CD8-positive, alpha-beta memory T cell (primary cell): Measurements from ENCODE around the gene POLR1C. TPM values are rescaled to one million over a fixed set of nuclear protein-coding genes. Genes with fewer than 3 reads are reported as not detected.

Source experiments
- CTCF ChIA-PET: fragments of 350-600 bp; sonication (Branson Sonifier 250); formaldehyde crosslinking; loops from one replicate; lab custom pipeline; 2021; ENCODE audit warnings: antibody characterized with exemption; lab: Charles Lee
- POLR2A ChIA-PET: fragments of 350-600 bp; sonication (Branson Sonifier 250); formaldehyde crosslinking; loops from one replicate; lab custom pipeline; 2021; ENCODE audit warnings: antibody characterized with exemption; lab: Charles Lee
- DNase-seq, 5 donors: peaks; one replicate each; pipeline versions ENCODE4 v3.0.0 to v3.0.0-alpha.2; 2020 to 2022; ENCODE audit warnings: mixed read lengths in 1 of 5
- H3K27ac ChIP-seq: one replicate; pipeline ENCODE4 v1.7.0; 2013; ENCODE audit warnings: low read depth, mild to moderate bottlenecking, low read length, moderate library complexity
- H3K27me3 ChIP-seq: 2 replicates; pipeline ENCODE4 v1.7.0; 2013; ENCODE audit warnings: low read length, mild to moderate bottlenecking; ENCODE audit not compliant: insufficient read depth, poor library complexity, severe bottlenecking
- H3K36me3 ChIP-seq: 2 replicates; pipeline ENCODE4 v1.7.0; 2013; ENCODE audit warnings: mild to moderate bottlenecking, low read length, moderate library complexity; ENCODE audit not compliant: insufficient read depth
- H3K4me1 ChIP-seq: 2 replicates; pipeline ENCODE4 v1.7.0; 2013; ENCODE audit warnings: mild to moderate bottlenecking, low read length, moderate library complexity; ENCODE audit not compliant: insufficient read depth
- H3K4me3 ChIP-seq: 2 replicates; pipeline ENCODE4 v1.7.0; 2013; ENCODE audit warnings: mild to moderate bottlenecking, low read length
- H3K9me3 ChIP-seq: 2 replicates; pipeline ENCODE4 v1.7.0; 2013; ENCODE audit warnings: mild to moderate bottlenecking, low read length
- H3K27ac Mint-ChIP-seq, 8 donors: one replicate each; pipeline ENCODE4 v1.8.0; 2020 to 2021; ENCODE audit warnings: mixed read lengths in 8 of 8, mild to moderate bottlenecking in 6 of 8, inconsistent platforms in 3 of 8, moderate library complexity in 3 of 8
- H3K27me3 Mint-ChIP-seq, 2 donors: one replicate each; pipeline ENCODE4 v1.8.0; 2020 to 2021; ENCODE audit warnings: mixed read lengths in 2 of 2, mild to moderate bottlenecking in 1 of 2, moderate library complexity in 1 of 2
- H3K36me3 Mint-ChIP-seq, 3 donors: one replicate each; pipeline ENCODE4 v1.8.0; 2020 to 2021; ENCODE audit warnings: mixed read lengths in 3 of 3, inconsistent platforms in 1 of 3, mild to moderate bottlenecking in 1 of 3
- H3K4me1 Mint-ChIP-seq, 3 donors: one replicate each; pipeline ENCODE4 v1.8.0; 2020 to 2021; ENCODE audit warnings: mixed read lengths in 3 of 3, inconsistent platforms in 1 of 3, mild to moderate bottlenecking in 1 of 3
- H3K4me3 Mint-ChIP-seq, 7 donors: one replicate each; pipeline ENCODE4 v1.8.0; 2020 to 2021; ENCODE audit warnings: mixed read lengths in 7 of 7, mild to moderate bottlenecking in 6 of 7, moderate library complexity in 4 of 7, inconsistent platforms in 2 of 7
- H3K9me3 Mint-ChIP-seq, 5 donors: one replicate each; pipeline ENCODE4 v1.8.0; 2020 to 2022; ENCODE audit warnings: mixed read lengths in 5 of 5, mild to moderate bottlenecking in 3 of 5, moderate library complexity in 2 of 5, inconsistent platforms in 1 of 5
- polyA plus RNA-seq: library from polyadenylated mRNA; unstranded; fragments of 300-500 nt; fragmentation: Illumina TruSeq; gene quantifications from one replicate; pipeline ENCODE4 v1.2.3, GENCODE V29; 2021
- total RNA-seq, 2 experiments: library from RNA; stranded (reverse); gene quantifications; one replicate each; pipeline ENCODE4 v1.2.3, GENCODE V29; 2021

Gene POLR1C
- total and polyA plus RNA-seq, 3 experiments from 2014 or later: 19.6 to 124 (median 122) TPM

DNA sequence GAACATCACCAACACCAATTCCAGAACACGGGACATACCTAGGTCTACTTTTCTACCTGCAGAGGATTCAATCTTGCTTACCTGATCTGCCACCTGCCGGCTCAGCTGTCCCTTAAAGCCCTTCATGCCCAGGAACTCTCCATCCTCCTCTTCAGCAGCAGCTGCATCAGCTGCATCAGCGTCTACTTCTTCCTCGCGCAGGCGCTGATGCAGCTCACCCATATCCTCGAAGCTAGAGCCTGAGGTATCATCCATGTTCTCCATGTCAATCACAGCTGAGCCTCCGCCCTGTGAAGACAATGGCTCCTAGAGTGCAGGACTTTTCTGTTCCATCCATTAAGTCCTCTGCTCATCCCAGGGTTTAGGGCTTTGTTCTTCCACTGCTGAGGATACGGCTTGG lies 1.1 kb upstream of the POLR1C start:
- no peaks in the 10 kb centered on the region for H3K9me3 Mint-ChIP-seq
- H3K27me3 Mint-ChIP-seq: peaks cover 0 to 2% of the 10 kb centered on the region in 2 donors
- H3K27me3 ChIP-seq: no peaks in the 10 kb centered on the region
- peaks cover 42% of the 10 kb centered on the region for H3K36me3 ChIP-seq
- H3K9me3 ChIP-seq: no peaks in the 10 kb centered on the region
- ChIA-PET POLR2A (interaction anchor here (0.9 to 1.7 kb wide), 2 partner anchors 8 to 89 kb away, joined by 3 to 5 read pairs; partner anchors contain the start of gene ABCC10), CTCF (interaction anchor here (1.0 to 2.7 kb wide), 3 partner anchors 9 to 89 kb away, joined by 3 to 24 read pairs (median 3); partner anchors contain the start of genes ABCC10 and TJAP1)
- peaks cover 8 to 37% (median 11%) of the 10 kb centered on the region in 3 donors for H3K36me3 Mint-ChIP-seq
- peaks cover 41% of the 10 kb centered on the region for H3K4me1 ChIP-seq
- H3K27ac ChIP-seq: peak overlapping the region; percentile 91
- peak overlapping the region; percentile 99 for H3K4me3 ChIP-seq
- H3K27ac Mint-ChIP-seq: no peak overlapping the region
- H3K4me3 Mint-ChIP-seq: no peak overlapping the region
- DNase-seq: no peak
- H3K4me1 Mint-ChIP-seq: peaks cover 17 to 44% (median 28%) of the 10 kb centered on the region in 3 donors

DNA sequence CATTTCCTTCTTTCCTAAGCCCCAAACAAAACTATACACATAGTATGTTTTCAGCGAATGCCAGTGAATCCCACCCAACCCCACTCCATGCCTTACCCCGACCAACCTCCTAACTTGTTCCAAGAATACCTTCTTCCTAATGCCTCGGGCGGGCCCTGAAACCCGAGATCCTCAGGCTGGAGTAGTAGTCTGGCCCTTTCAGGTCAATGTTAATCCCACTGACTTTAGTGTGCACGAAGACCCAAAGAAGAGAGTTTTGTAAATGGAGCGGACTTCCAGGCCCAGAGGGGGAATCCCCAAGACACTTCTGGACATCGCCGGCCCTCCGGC lies 557 bp upstream of the POLR1C start:
- H3K4me3 ChIP-seq: peak overlapping the region; percentile 99
- no peak overlapping the region for H3K4me3 Mint-ChIP-seq
- H3K36me3 ChIP-seq: peaks cover 47% of the 10 kb centered on the region

DNA sequence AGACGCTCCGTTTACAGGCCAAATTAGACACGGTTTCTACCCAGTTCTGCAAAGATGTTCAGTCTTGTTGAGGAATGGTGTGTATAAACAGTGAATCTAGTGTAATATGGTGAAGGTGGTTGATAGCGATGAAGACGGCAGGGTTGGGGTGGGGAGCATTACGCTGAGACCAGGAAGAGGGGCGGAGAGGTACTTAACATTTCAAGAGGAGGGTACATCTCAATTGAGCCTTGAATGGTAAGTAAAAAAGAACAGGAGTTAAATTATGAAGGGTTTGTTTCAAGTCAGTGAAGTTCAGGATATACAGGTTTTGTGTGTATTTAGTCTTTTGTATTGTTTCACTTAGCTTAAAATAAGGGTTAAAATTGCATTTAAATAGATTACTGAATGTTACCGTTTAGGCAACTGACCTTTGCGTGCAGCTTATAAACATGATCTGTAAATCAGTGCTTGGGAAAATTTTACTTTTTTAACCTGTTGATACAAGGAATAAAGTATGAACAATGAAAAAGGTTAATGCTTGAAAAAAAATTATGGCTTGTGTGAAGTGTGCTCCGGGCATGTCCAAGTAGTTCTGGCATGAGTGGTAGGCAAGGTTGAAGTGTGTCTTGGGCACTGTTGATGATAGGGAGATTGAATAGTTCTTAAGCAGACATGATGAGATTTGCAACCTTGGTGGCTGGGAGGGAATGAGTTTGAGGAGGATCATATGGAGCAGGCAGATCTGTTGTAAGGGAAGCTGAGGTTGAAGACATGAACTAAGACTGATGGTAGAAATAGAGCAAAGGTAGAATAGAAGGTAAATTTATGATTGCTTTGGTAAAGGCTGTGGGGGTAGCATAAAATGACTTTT lies 842 bp downstream of the POLR1C start:
- Mint-ChIP-seq H3K4me3 (no peak overlapping the region), H3K27ac (no peak overlapping the region), H3K9me3 (no peaks in the 10 kb centered on the region), H3K27me3 (peaks cover 0 to 2% of the 10 kb centered on the region in 2 donors), H3K36me3 (peaks cover 8 to 30% (median 9%) of the 10 kb centered on the region in 3 donors), H3K4me1 (peaks cover 11 to 37% (median 26%) of the 10 kb centered on the region in 3 donors)
- Histone ChIP-seq H3K4me3 (peak overlapping the region; percentile 99), H3K4me1 (peaks cover 41% of the 10 kb centered on the region), H3K27ac (peak overlapping the region; percentile 91), H3K27me3 (no peaks in the 10 kb centered on the region), H3K9me3 (no peaks in the 10 kb centered on the region), H3K36me3 (peaks cover 49% of the 10 kb centered on the region)
- ChIA-PET CTCF (interaction anchor here (2.7 kb wide), 1 partner anchor 11 kb away, joined by 24 read pairs; no protein-coding TSS in a partner anchor), POLR2A (interaction anchor here (0.6 to 1.7 kb wide), 7 partner anchors 8 to 354 kb away, joined by 3 to 8 read pairs (median 3); partner anchors contain the start of genes ABCC10 and TJAP1)
- peak in 1 of 5 donors; percentile 21 for DNase-seq

More for the DNA sequence above, 557 bp upstream of the POLR1C start:
- Histone ChIP-seq H3K27ac (peak overlapping the region; percentile 91), H3K27me3 (no peaks in the 10 kb centered on the region), H3K9me3 (no peaks in the 10 kb centered on the region), H3K4me1 (peaks cover 41% of the 10 kb centered on the region)
- H3K4me1 Mint-ChIP-seq: peaks cover 15 to 41% (median 28%) of the 10 kb centered on the region in 3 donors
- H3K9me3 Mint-ChIP-seq: no peaks in the 10 kb centered on the region
- H3K27ac Mint-ChIP-seq: no peak overlapping the region
- peaks cover 11 to 32% (median 12%) of the 10 kb centered on the region in 3 donors for H3K36me3 Mint-ChIP-seq
- POLR2A ChIA-PET: interaction anchor here (0.9 to 1.7 kb wide), 3 partner anchors 9 to 89 kb away, joined by 3 to 6 read pairs (median 5); partner anchors contain the start of genes ABCC10 and TJAP1
- peaks cover 0 to 2% of the 10 kb centered on the region in 2 donors for H3K27me3 Mint-ChIP-seq
- DNase-seq: no peak
- CTCF ChIA-PET: interaction anchor here (1.0 to 2.7 kb wide), 4 partner anchors 10 to 252 kb away, joined by 3 to 24 read pairs (median 3); partner anchors contain the start of genes ABCC10 and TJAP1

DNA sequence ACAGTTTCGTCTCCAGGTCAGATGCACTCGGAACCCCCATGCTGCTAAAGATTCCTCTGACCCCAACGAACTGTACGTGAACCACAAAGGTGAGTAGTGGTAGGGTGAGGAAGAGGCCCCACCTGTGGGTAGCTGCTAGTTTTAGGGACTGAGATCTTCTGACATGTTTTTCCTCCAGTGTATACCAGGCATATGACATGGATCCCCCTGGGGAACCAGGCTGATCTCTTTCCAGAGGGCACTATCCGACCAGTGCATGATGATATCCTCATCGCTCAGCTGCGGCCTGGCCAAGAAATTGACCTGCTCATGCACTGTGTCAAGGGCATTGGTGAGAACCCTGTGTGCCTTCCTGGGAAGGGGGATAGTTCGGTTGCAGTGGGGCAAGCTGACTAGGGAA lies 3.2 kb downstream of the POLR1C start:
- POLR2A ChIA-PET: no interaction called here
- Mint-ChIP-seq H3K27me3 (no peaks in the 10 kb centered on the region), H3K9me3 (no peaks in the 10 kb centered on the region), H3K4me1 (peaks cover 4 to 17% (median 13%) of the 10 kb centered on the region in 3 donors), H3K27ac (peak overlapping the region in 1 of 8 donors; percentile 15), H3K4me3 (no peak overlapping the region), H3K36me3 (peaks cover 12 to 35% (median 13%) of the 10 kb centered on the region in 3 donors)
- H3K4me3 ChIP-seq: no peak overlapping the region
- H3K9me3 ChIP-seq: no peaks in the 10 kb centered on the region
- H3K27ac ChIP-seq: no peak overlapping the region
- peaks cover 52% of the 10 kb centered on the region for H3K36me3 ChIP-seq
- DNase-seq: no peak
- H3K27me3 ChIP-seq: no peaks in the 10 kb centered on the region
- CTCF ChIA-PET: interaction anchor here (1.3 to 1.5 kb wide), 3 partner anchors 10 to 22 kb away, joined by 3 to 6 read pairs (median 3); no protein-coding TSS in a partner anchor
- H3K4me1 ChIP-seq: peaks cover 32% of the 10 kb centered on the region

DNA sequence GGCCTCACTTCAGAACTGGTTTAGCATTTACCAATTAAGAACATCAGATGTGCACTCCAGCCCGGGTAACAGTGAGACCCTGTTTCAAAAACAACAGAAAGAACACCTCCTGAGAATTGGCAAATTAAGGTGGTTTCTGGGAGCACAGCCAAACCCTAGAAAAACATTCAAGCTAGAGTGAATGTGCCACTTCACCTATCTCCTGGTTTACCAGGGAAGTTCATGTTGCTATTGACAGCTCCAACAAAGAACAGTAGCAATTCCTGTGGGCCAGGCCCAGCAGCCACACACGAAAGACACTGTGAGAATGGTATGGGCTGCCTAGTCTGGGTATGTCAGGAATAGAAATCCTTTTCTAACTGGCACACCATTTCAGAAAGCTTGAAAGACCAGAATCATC lies 4.9 kb downstream of the POLR1C start:
- Histone ChIP-seq H3K36me3 (peaks cover 61% of the 10 kb centered on the region), H3K4me3 (no peak overlapping the region), H3K27ac (no peak overlapping the region), H3K9me3 (no peaks in the 10 kb centered on the region), H3K4me1 (peaks cover 18% of the 10 kb centered on the region), H3K27me3 (no peaks in the 10 kb centered on the region)
- Mint-ChIP-seq H3K4me3 (no peak overlapping the region), H3K27ac (no peak overlapping the region), H3K27me3 (no peaks in the 10 kb centered on the region), H3K4me1 (peaks cover 0 to 4% (median 4%) of the 10 kb centered on the region in 3 donors), H3K36me3 (peaks cover 10 to 53% (median 21%) of the 10 kb centered on the region in 3 donors), H3K9me3 (no peaks in the 10 kb centered on the region)
- ChIA-PET POLR2A (no interaction called here), CTCF (interaction anchor here (0.9 kb wide), 1 partner anchor 14 kb away, joined by 3 read pairs; no protein-coding TSS in a partner anchor)
- no peak for DNase-seq

DNA sequence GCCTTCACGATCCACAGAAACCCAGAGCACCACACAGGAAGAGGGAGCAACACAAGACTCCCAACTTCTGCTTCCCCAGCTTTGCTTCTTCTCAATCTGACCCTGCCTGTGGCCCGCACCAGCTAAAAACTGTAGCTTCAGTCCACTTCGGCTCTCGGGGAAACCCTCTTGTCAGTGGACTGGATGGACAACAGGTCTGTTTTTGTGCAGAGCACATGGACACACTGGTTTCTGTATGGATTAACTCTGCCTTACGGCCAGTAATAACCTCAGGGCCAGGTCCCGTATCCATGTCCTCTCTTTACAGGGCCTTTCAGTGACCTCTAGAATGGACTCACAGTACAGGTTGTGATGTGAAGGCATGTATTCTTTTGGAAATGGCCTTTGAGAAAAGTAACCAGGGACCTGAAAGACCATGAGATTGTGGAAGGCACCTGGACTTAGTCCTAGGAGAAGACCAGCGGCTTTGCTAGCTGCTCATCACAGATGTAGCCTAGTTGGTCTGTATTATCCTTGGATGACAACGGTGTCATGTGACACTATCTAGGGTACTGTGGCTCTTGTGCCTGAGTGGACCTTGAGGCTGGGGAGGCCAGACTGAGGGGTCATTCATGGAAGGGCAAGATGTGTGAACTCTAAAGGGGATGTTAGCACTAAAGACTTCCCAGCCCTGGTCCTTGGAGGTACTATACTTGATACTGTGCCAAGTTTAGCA lies 5.8 kb downstream of the POLR1C start:
- Mint-ChIP-seq H3K36me3 (peaks cover 13 to 61% (median 23%) of the 10 kb centered on the region in 3 donors), H3K27me3 (no peaks in the 10 kb centered on the region), H3K27ac (no peak overlapping the region), H3K4me3 (peak overlapping the region in 1 of 7 donors; percentile 20), H3K9me3 (no peaks in the 10 kb centered on the region), H3K4me1 (peaks cover 0 to 4% (median 4%) of the 10 kb centered on the region in 3 donors)
- no peaks in the 10 kb centered on the region for H3K9me3 ChIP-seq
- ChIA-PET POLR2A (no interaction called here), CTCF (no interaction called here)
- no peaks in the 10 kb centered on the region for H3K27me3 ChIP-seq
- H3K36me3 ChIP-seq: peaks cover 70% of the 10 kb centered on the region
- no peak for DNase-seq
- H3K4me1 ChIP-seq: peaks cover 15% of the 10 kb centered on the region
- H3K27ac ChIP-seq: no peak overlapping the region
- H3K4me3 ChIP-seq: no peak overlapping the region

DNA sequence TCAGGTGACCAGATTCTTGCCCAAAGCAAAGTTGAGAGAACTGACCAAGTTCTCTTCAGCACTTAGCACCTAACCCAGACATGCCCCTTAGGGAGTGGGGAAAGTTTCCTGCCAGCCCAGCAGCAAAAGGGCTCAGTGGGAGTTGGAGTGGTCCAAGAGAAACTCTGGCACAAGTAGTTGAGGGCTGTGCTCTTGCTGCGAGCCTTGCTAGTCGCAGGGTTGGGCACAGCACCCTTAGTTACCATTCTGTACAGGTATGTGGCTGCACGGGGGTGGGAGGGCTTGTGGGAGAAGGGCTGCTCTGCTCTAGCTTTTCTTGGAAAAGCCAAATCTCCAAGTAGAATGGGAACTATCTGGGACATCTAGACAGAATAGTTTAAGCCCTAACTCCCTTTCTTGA lies 6.4 kb downstream of the POLR1C start:
- DNase-seq: no peak
- H3K36me3 ChIP-seq: peaks cover 76% of the 10 kb centered on the region
- peak overlapping the region in 1 of 7 donors; percentile 20 for H3K4me3 Mint-ChIP-seq
- H3K4me1 Mint-ChIP-seq: peaks cover 0 to 4% (median 4%) of the 10 kb centered on the region in 3 donors
- no peaks in the 10 kb centered on the region for H3K27me3 ChIP-seq
- H3K27ac Mint-ChIP-seq: peak overlapping the region in 2 of 8 donors; percentile 61 to 66
- H3K4me1 ChIP-seq: peaks cover 9% of the 10 kb centered on the region
- no peak overlapping the region for H3K4me3 ChIP-seq
- H3K27me3 Mint-ChIP-seq: no peaks in the 10 kb centered on the region
- H3K27ac ChIP-seq: no peak overlapping the region
- ChIA-PET CTCF (no interaction called here), POLR2A (no interaction called here)
- peaks cover 15 to 67% (median 23%) of the 10 kb centered on the region in 3 donors for H3K36me3 Mint-ChIP-seq
- no peaks in the 10 kb centered on the region for H3K9me3 Mint-ChIP-seq
- no peaks in the 10 kb centered on the region for H3K9me3 ChIP-seq
